ENCODE data around the gene SLC6A6. TPM values are rescaled to one million over a fixed set of nuclear protein-coding genes. Genes with fewer than 3 reads are reported as not detected.

The SLC6A6 gene
- total RNA-seq, 1 donor from 2014 or later: 3.8 TPM

GRCh38 chr3:14483286-14483685, 80.9 kb downstream of the SLC6A6 start:
- DNase-seq (ENCODE audit: low read depth): no peak
- TF ChIP-seq, protein P1, sequence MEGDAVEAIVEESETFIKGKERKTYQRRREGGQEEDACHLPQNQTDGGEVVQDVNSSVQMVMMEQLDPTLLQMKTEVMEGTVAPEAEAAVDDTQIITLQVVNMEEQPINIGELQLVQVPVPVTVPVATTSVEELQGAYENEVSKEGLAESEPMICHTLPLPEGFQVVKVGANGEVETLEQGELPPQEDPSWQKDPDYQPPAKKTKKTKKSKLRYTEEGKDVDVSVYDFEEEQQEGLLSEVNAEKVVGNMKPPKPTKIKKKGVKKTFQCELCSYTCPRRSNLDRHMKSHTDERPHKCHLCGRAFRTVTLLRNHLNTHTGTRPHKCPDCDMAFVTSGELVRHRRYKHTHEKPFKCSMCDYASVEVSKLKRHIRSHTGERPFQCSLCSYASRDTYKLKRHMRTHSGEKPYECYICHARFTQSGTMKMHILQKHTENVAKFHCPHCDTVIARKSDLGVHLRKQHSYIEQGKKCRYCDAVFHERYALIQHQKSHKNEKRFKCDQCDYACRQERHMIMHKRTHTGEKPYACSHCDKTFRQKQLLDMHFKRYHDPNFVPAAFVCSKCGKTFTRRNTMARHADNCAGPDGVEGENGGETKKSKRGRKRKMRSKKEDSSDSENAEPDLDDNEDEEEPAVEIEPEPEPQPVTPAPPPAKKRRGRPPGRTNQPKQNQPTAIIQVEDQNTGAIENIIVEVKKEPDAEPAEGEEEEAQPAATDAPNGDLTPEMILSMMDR (IDR thresholded peaks at IDR 0.05; ENCODE audit: insufficient read depth, low read length, poor library complexity, severe bottlenecking): no peak
- peaks cover 16% of the 10 kb centered on the region for H3K36me3 ChIP-seq (ENCODE audit: control insufficient read depth, insufficient read depth, low read length)
- H3K27me3 ChIP-seq (ENCODE audit: control insufficient read depth, insufficient read depth, low read length): no peaks in the 10 kb centered on the region
- no peak overlapping the region for H3K4me3 ChIP-seq (ENCODE audit: low read depth, low read length)

GRCh38 chr3:14484741-14485140, 82.3 kb downstream of the SLC6A6 start:
- no peak for DNase-seq (ENCODE audit: low read depth)
- no peaks in the 10 kb centered on the region for H3K27me3 ChIP-seq (ENCODE audit: control insufficient read depth, insufficient read depth, low read length)
- no peak overlapping the region for H3K4me3 ChIP-seq (ENCODE audit: low read depth, low read length)
- TF ChIP-seq, protein P1 (IDR thresholded peaks at IDR 0.05; ENCODE audit: insufficient read depth, low read length, poor library complexity, severe bottlenecking): no peak
- H3K36me3 ChIP-seq (ENCODE audit: control insufficient read depth, insufficient read depth, low read length): peaks cover 13% of the 10 kb centered on the region

- TF ChIP-seq, protein P1 (IDR thresholded peaks at IDR 0.05; ENCODE audit: insufficient read depth, low read length, poor library complexity, severe bottlenecking): no peak
- Histone ChIP-seq H3K36me3 (ENCODE audit: control insufficient read depth, insufficient read depth, low read length) (peaks cover 11% of the 10 kb centered on the region), H3K27me3 (ENCODE audit: control insufficient read depth, insufficient read depth, low read length) (no peaks in the 10 kb centered on the region), H3K4me3 (ENCODE audit: low read depth, low read length) (no peak overlapping the region)
- DNase-seq (ENCODE audit: low read depth): no peak
Observed at GRCh38 chr3:14485981-14486380, 83.6 kb downstream of the SLC6A6 start.

GRCh38 chr3:14486460-14486859, 84.1 kb downstream of the SLC6A6 start:
- TF ChIP-seq, protein P1 (IDR thresholded peaks at IDR 0.05; ENCODE audit: insufficient read depth, low read length, poor library complexity, severe bottlenecking): no peak
- peaks cover 10% of the 10 kb centered on the region for H3K36me3 ChIP-seq (ENCODE audit: control insufficient read depth, insufficient read depth, low read length)
- H3K27me3 ChIP-seq (ENCODE audit: control insufficient read depth, insufficient read depth, low read length): no peaks in the 10 kb centered on the region
- DNase-seq (ENCODE audit: low read depth): no peak
- H3K4me3 ChIP-seq (ENCODE audit: low read depth, low read length): no peak overlapping the region

DNA sequence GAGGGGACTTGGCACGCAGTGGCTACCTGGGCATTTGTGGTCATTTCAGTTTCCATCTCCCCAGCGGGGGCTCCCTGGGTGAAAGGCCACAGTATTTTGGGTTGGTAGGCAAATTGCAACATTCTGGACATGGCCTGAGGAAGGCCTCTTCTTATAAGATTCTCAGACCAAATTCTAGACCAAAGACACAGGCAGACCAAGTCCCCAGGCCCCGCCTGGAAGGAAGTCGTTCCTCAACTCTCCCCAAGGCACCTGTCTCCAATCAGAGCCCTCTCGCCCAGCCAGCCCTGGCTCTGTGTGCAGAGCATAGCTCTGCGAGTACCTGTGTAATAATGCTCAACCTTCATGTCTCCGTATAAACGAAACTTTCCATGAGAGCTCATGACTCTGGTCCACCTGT, 84.7 kb downstream of the SLC6A6 start:
- Histone ChIP-seq H3K4me3 (ENCODE audit: low read depth, low read length) (no peak overlapping the region), H3K36me3 (ENCODE audit: control insufficient read depth, insufficient read depth, low read length) (peaks cover 6% of the 10 kb centered on the region), H3K27me3 (ENCODE audit: control insufficient read depth, insufficient read depth, low read length) (no peaks in the 10 kb centered on the region)
- TF ChIP-seq, protein P1 (IDR thresholded peaks at IDR 0.05; ENCODE audit: insufficient read depth, low read length, poor library complexity, severe bottlenecking): no peak
- DNase-seq (ENCODE audit: low read depth): no peak

DNA sequence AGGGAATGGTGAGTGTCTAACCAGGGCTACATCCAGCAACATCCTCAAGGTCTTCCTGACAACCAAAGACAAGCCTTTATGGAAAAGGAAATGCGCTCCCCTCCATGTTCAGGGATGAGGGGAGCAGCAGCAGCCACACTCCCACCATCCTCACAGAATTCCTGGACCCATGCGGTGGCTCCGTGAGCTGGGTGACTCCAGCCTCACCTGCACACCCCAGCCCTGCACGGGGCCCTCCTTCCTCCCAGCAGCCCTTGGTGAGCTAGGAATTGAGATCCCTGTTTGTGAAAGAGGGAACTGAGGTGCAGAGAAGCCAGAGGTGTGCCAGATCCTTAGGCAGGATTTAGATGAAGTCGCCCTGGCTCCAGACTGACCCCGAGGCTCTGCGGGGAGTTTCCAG, 85.4 kb downstream of the SLC6A6 start:
- no peaks in the 10 kb centered on the region for H3K27me3 ChIP-seq (ENCODE audit: control insufficient read depth, insufficient read depth, low read length)
- TF ChIP-seq, protein P1 (IDR thresholded peaks at IDR 0.05; ENCODE audit: insufficient read depth, low read length, poor library complexity, severe bottlenecking): no peak
- no peak for DNase-seq (ENCODE audit: low read depth)
- H3K4me3 ChIP-seq (ENCODE audit: low read depth, low read length): no peak overlapping the region
- H3K36me3 ChIP-seq (ENCODE audit: control insufficient read depth, insufficient read depth, low read length): peaks cover 5% of the 10 kb centered on the region
